Skin of body (tissue), 2 donors: ENCODE measurements around the gene COL9A3. TPM values are rescaled to one million over a fixed set of nuclear protein-coding genes. Genes with fewer than 3 reads are reported as not detected.

Experiments used
- DNase-seq: peaks from one replicate; lab custom pipeline; 2025; lab: John Stamatoyannopoulos, UW
- total RNA-seq: library from RNA; depleted of rRNA; stranded (reverse); fragments of >200 nt; gene quantifications from one replicate; pipeline ENCODE4 v1.2.3, GENCODE V29; 2014

COL9A3 gene
- 17.8 TPM for total RNA-seq

GRCh38 chr20:62816884-62817873 lies at the start of gene COL9A3:
Gene COL9A3 (plus strand): TSS chr20:62817050. CDS start chr20:62817065, 15 bp downstream.
- DNase-seq, result no peak

GRCh38 chr20:62768234-62768546 lies 48.7 kb upstream of the COL9A3 start:
- no peak for DNase-seq

- DNase-seq, result no peak
Measured at GRCh38 chr20:62768551-62769287, 48.1 kb upstream of the COL9A3 start.

GRCh38 chr20:62769346-62770071 lies 47.3 kb upstream of the COL9A3 start:
- DNase-seq, result no peak

- no peak for DNase-seq
Measured at GRCh38 chr20:62770111-62770910, 46.5 kb upstream of the COL9A3 start.

DNA sequence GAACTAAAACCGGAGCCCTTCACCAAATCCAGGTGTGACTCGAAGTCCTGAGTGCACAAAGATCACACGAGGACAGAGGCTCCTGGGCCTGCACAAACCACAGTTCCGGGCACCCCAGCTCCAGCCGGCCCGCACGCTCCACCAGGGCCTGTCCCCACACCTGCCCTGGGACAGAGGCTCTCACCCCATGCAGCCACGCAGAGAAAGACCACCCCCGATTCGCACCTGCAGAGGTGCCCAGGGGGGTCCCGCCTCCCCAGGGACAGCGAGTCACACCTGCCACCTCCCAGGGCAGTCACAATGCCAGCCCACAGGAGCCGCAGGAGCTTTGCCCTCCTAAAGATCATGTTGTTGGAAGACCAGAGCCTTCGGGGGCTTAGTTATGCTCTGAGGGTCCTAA lies 45.9 kb upstream of the COL9A3 start:
- no peak for DNase-seq

DNA sequence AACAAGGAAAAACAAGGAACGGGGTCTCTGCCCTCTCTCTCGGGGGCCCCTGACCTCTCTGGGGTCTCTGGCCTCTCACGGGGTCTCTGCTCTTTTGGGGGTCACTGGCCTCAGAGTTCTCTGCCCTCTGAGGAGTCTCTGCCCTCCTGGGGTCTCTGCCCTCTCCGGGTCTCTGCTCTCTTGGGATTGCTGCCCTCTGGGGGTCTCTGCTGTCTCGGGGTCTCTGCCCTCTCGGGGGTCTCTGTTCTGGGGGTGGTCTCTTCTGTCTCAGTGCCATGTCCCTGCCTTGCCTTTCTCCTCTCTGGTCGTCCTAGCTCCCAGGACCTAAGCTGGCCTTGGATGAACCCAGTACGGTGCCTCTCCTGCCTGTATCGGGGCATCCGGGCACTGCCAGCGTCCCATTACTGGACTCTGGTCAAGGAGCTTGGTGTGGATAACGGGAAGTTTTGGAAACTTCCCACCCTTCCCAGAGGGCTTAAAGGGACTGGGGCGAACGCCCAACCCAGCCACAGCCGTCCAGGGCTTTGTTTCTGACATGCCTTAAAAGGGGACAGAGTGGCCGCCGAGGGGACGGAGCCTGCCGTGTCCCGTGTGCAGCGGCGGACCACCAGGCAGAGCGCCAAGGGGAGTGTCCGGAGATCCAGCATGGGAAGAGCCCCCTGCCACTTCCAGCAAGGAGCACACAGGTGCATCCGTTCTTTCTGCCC lies 45.3 kb upstream of the COL9A3 start:
- DNase-seq, result no peak

GRCh38 chr20:62772103-62772611 lies 44.7 kb upstream of the COL9A3 start:
- DNase-seq, result no peak

GRCh38 chr20:62772619-62772989 lies 44.2 kb upstream of the COL9A3 start:
- DNase-seq, result no peak

GRCh38 chr20:62772990-62773844 lies 43.6 kb upstream of the COL9A3 start:
- DNase-seq, result no peak

DNA sequence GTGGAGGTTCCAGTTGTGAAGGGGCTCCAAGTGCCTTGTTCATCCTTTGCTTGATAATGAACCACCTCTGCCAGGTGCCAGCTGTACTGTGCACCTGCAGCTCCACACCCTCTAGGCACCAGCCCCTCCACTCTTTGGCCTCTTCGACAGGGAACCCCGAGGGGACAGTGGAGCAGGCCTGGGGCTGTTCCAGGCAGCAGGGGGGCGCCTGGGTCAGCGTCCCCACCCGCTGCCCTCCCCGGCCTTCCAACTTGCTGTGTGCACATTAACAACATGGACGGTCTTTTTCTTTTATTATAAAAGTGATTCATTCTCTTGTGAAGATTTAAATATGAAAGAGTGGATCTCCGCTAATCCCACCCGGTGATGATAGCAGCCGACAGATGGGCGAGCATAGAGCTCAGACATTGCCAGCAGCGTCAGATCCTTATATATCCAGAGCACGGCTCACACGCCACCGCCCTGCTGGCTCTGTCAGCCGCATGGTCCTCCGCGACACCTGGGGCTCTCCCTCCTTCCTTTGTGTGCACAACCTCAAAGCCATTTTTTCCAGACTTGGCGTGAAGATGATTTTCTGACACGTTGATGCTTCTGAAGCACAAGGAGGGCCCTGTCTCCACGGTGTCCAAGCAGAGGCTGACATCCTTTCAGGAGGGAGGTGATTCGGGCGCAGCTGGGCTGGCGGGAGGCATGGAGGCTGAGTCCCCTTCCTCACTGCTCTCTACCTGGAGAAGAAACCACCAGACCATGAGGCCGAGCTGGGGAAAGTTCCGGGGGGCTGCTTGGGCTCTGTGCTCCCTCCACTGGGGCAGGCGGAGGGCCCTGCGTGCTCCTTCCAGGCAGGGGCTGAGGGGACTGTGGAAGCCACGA lies 42.8 kb upstream of the COL9A3 start:
- DNase-seq, result no peak

DNA sequence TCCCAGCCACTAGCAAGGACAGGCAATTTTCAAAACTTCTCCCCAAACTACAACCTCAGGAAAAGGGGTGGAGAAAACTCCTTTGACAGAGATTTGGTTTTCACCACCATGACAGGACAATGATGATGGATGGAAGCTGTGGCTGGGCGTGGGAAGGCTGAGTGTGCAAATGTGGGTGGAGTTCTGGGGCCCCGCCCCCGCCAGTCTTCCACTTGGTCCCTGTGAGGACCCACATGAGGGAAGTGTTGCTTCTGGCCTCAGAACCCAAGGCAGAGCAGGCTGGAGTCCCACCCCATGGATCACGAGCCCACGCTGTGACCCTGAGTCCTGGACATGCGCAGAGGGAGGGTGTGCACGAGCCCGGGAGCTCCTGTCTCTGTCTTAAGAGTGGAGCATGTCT lies 42.1 kb upstream of the COL9A3 start:
- DNase-seq, result no peak

DNA sequence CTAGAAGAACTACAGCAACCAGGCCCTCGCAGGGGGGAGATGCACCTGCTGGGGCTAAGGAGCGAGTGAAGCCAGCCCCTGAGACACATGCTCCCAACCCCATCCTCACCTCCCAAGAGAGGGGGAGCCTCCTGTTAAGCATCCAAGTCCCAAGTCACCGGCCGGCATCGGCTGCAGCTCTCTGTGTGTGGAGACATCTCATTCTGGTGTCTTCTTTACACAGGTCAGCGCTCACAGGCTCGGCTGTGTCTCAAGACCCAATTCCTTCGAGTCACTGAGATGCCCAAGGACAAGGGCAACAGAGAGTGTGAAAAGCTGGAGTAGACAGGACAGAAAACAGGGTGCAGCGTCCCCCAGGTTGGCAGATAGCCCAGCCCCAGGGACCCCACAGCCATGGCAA lies 41.6 kb upstream of the COL9A3 start:
- DNase-seq, result no peak

DNA sequence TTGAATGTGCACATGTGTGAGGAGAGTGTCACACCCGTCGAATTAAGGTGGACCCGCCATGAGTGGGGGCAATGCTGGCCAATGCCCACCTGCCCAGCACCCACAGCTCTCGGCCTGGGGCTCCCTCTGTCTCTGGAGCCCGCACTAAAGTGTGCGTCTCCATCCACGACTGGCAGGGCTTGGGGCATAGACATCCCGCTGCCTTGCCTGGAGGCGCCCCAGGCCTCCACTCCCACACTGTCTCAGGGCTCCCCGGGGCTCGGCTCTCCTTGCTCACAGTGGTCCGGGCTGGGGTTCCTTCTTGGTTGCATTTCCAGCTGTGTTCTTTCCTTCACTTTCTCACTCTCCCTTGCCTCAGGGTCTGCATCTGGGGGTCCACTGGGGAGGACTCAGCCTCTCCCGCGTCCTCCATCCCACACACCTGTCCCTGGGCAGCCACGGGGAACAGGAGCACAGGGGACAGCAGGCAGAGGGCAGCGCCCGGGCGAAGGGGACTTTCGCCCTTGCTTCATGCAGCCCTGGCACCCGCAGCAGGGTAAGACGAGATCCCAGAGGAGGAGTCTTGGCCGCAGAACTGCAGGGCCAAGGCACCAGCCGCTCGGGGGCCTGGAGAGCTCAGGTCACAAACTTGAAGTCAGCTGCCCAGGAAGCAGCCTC lies 40.7 kb upstream of the COL9A3 start:
- DNase-seq, result no peak

GRCh38 chr20:62776692-62777527 lies 39.9 kb upstream of the COL9A3 start:
- DNase-seq, result no peak

DNA sequence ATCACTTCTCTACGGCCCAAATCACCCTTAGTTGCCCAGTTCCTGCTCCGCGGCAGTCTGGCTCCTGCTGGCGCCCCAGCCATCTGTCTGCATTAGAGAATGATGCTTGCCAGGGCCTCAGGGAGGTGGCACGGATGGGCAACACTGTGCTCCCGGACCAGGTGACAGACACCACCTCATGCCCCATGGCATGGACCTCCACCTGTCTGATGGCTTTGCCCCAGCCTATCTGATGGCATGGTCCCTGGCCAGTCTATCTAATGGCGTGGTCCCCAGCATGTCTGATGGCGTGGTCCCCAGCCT lies 39.4 kb upstream of the COL9A3 start:
- no peak for DNase-seq

DNA sequence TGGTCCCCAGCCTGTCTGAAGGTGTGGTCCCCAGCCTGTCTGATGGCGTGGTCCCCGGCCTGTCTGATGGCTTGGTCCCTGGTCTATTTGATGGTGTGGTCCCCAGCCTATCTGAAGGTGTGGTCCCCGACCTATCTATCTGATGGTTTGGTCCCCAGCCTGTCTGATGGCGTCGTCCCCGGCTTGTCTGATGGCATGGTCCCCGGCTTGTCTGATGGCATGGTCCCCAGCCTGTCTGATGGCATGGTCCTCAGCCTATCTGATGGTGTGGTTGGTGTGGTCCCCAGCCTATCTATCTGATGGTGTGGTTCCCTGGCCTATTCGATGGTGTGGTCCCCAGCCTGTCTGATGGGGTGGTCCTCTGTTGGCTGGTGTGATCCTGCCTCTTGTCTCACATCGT lies 38.8 kb upstream of the COL9A3 start:
- DNase-seq, result no peak
